ENCODE results near the gene B3GAT3. TPM values are rescaled to one million over a fixed set of nuclear protein-coding genes. Genes with fewer than 3 reads are reported as not detected.

The B3GAT3 gene
- total RNA-seq, 4 donors from 2014 or later = 23.0 to 33.4 (median 25.1) TPM

GRCh38 chr11:62612366-62613290, 9.2 kb downstream of the B3GAT3 start, which contains the start of the genes EML3 and ROM1:
EML3 (minus strand) TSS chr11:62612775; CDS start chr11:62612457, 318 bp downstream.
ROM1 (plus strand) TSS chr11:62613257; CDS start chr11:62613282, 25 bp downstream.
- intact Hi-C loops (cut with DNase I) = no loop called here
- H3K27ac ChIP-seq = peak within 1 kb of the TSS; percentile 87 to 96 (median 95)
- peaks cover 4 to 8% of the 10 kb centered on the region in 2 donors for H3K36me3 ChIP-seq
- H3K9me3 ChIP-seq = no peaks in the 10 kb centered on the region
- 0 to 9% methylated on average over 1 to 23 of the region's 91 CpGs for WGBS, 2 donors
- peak within 1 kb of the TSS; percentile 13 to 65 (median 55) for H3K4me3 ChIP-seq (replicated peaks in 1 of 3)
- DNase-seq = peak; percentile 88 to 91
- TF ChIP-seq CTCF (IDR thresholded peaks at IDR 0.05) (peak; percentile 22 to 96 (median 89)), POLR2A (IDR thresholded peaks at IDR 0.05) (no peak)
- no peaks in the 10 kb centered on the region for H3K27me3 ChIP-seq
- H3K4me1 ChIP-seq = peaks cover 10 to 21% of the 10 kb centered on the region in 2 donors

- H3K36me3 ChIP-seq = peaks cover 1 to 4% of the 10 kb centered on the region in 2 donors
- H3K27me3 ChIP-seq = no peaks in the 10 kb centered on the region
- no peaks in the 10 kb centered on the region for H3K9me3 ChIP-seq
- H3K4me3 ChIP-seq (replicated peaks in 1 of 3) = peak overlapping the region; percentile 13 to 65 (median 55)
- H3K4me1 ChIP-seq = peaks cover 10 to 21% of the 10 kb centered on the region in 2 donors
- WGBS, 2 donors = 0 to 1% methylated on average over 27 to 34 of the region's 34 CpGs
- no peak for TF ChIP-seq POLR2A (IDR thresholded peaks at IDR 0.05)
- TF ChIP-seq CTCF (IDR thresholded peaks at IDR 0.05) = no peak
- intact Hi-C loops (cut with DNase I) = no loop called here
- DNase-seq = peak; percentile 67 to 72
- peak overlapping the region; percentile 87 to 96 (median 95) for H3K27ac ChIP-seq
These were observed 10.0 kb downstream of the B3GAT3 start for GRCh38 chr11:62611705-62612365.

GRCh38 chr11:62610814-62611704, 10.7 kb downstream of the B3GAT3 start:
- Histone ChIP-seq H3K27me3 (no peaks in the 10 kb centered on the region), H3K27ac (peak overlapping the region; percentile 87 to 96 (median 95)), H3K36me3 (peaks cover 0 to 4% of the 10 kb centered on the region in 2 donors), H3K4me3 (replicated peaks in 1 of 3) (peak overlapping the region in 2 of 3 donors; percentile 13 to 55), H3K4me1 (peaks cover 10 to 21% of the 10 kb centered on the region in 2 donors), H3K9me3 (no peaks in the 10 kb centered on the region)
- TF ChIP-seq POLR2A (IDR thresholded peaks at IDR 0.05) (no peak), CTCF (IDR thresholded peaks at IDR 0.05) (no peak)
- intact Hi-C loops (cut with DNase I) = no loop called here
- no peak for DNase-seq
- WGBS, 2 donors = 63 to 67% methylated on average over 21 to 25 of the region's 28 CpGs

- H3K27me3 ChIP-seq = no peaks in the 10 kb centered on the region
- H3K4me3 ChIP-seq (replicated peaks in 1 of 3) = no peak overlapping the region
- intact Hi-C loops (cut with DNase I) = no loop called here
- H3K27ac ChIP-seq = no peak overlapping the region
- 88 to 89% methylated on average over 6 of the region's 6 CpGs for WGBS, 2 donors
- peaks cover 10 to 21% of the 10 kb centered on the region in 2 donors for H3K4me1 ChIP-seq
- DNase-seq = no peak
- H3K36me3 ChIP-seq = peaks cover 0 to 7% of the 10 kb centered on the region in 2 donors
- no peaks in the 10 kb centered on the region for H3K9me3 ChIP-seq
- TF ChIP-seq POLR2A (IDR thresholded peaks at IDR 0.05) (no peak), CTCF (IDR thresholded peaks at IDR 0.05) (no peak)
These were observed 11.4 kb downstream of the B3GAT3 start for GRCh38 chr11:62610403-62610802.

All from thyroid gland (tissue), 4 donors.